NCI-H510A (cell line): ENCODE data around the gene PABPN1L.

Source experiments
- DNase-seq: peaks from one replicate; lab custom pipeline; 2025; lab: John Stamatoyannopoulos, UW

Gene PABPN1L

DNA sequence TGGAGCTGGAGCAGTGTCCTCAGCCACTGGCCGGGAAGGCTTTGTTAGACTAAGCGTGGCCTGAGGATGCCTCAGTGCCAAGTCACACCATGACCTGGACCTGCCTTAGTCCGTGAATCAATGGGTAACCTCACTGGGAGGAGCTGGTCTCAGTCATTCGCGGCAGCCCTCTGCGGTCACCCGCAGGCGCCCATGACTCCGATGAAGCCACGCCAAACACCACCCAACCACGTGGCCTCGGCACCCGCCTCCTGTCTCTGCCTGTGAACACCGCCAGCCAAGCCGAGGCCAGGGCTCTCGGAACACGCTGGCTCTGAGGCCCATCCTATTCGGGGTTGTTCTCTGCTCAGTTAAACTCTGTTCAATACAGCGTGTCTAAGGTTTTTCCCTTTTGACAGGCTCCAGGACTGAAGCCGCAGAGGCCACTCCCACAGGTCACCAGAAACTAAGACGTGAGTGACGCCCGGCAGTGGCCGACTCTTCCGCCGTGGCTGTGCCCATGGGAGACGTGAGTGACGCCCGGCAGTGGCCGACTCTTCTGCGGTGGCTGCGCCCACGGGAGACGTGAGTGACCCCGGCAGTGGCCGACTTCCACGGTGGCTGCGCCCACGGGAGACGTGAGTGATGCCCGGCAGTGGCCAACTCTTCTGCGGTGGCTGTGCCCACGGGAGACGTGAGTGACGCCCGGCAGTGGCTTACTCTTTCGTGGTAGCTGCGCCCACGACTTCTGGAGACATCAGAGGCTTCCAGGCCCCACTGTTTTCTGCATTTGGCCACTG is 16.8 kb upstream of the PABPN1L start:
- no peak for DNase-seq

DNA sequence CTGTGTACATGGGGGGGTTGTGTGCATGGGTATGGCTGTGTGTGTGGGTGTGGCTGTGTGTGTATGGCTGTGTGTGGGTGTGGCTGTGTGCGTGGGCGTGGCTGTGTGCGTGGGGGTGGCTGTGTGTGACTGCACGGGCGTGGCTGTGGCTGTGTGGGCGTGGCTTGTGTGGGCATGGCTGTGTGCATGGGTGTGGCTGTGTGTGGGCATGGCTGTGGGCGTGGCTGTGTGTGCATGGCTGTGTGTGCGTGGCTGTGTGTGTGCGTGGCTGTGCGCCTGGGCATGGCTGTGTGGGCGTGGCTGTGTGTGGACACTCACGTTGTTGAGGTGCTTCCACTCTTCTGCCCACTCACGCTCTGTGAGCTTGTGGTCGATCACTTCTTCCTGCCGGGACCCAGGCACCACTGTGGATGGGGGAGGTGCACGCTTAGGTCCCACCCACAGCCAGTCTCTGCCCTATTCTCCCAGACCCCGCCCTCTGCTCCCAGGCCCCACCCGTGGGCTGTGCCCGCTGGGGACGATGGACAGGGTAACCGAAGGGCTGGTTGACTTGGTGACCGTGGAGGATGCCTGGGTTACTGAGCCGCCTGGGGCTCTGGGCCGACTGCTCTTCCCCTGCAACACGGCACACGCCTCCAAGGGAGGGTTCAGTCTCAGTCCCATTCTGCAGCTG is 16.0 kb upstream of the PABPN1L start:
- no peak for DNase-seq

DNA sequence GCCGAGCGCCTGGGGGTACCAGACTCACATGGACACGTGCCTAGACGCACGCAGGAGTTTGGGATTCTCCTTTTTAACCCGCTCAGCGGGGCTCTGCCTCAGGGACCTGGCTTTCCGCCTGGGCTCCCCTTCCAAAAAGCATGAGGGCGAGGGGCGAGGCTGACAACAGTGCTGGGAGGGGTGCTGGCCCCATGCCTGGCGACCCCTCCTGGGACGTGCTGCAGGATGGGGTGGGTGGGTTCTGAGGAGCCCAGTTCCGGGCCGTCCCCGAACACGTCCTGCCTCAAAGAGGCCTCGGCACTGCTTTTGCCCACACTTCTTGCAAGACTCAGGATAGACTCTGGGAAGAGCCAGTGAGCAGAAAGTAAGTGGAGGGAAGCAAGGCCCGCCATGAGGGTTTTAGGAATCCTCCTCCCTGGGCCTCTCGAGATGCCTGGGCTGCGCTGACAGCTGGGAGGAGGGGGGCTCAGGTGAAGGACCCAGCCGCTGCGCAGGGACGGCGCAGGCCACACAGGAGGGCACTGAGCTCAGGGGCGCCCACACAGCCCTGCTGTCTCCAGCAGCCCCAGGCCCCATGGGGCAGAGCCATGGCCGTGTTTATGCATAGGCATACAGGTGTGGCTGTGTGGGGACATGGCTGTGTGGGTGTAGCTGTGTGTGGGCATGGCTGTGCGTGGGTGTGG is 15.4 kb upstream of the PABPN1L start:
- DNase-seq, result no peak

DNA sequence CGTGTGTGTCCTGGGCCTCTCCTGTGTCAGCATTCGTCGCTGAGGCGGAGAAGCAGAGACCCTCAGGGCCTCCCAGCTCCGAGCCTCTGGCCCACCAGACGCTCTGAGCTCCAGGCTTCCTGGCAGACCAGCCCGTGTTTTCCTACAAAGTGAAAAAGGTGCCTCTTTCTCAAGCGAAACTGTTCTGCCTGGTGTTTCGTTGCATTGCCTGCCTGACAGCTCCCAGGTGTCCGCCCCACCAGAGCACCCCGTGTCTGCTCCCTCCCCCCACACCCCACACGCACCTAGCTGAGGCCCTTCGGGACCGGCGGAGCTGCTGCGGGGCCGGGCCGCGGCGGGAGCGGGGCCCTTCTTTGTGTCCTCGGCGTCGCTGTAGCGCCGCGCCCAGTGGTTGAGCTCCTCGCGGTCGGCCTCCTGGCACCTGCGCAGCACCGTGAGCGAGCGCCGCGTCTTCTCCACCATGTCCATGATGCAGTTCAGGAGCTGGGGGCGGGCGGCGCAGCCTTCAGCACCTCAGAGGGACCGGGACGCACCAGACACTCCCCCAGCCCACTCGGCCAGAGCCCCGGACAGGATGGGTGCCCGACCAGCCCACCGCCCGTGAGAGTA is 14.7 kb upstream of the PABPN1L start:
- no peak for DNase-seq

DNA sequence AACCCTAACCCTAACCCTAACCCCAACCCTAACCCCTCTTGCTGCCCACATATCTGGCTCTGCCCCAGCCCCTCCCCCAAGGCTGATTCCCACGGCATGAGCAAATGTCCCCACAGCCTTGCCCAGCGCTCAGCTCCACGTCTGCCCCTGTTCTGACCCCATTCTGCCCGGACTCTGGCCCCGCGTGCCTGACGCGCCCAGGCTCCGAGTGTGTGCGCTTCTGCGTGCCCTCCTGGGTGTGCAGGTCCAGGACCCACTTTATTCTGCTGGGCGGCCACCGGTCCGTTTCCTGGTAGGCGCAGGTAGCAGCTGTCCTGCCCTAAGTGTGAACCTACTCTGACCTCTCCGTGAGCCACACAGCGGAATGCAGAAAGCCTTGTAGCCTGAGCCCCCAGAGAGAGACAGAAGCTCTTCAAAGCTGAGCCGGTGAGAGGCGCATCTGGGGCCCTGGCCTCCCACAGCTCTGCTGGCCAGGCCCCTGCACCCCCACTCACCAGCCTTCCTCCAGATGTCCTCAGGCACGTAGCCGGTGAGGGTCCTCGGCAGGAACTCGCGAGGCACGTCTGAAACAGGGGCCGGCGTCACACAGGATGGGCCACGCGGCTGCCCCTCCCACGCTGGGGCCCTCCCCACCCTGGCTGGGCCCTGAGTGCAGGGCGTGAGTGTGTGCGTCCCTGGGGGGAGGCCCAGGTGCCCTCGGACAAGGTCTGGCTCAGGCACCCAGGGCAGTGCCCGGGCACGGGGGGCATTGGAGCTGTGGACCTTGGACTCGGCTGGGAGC is 14.0 kb upstream of the PABPN1L start:
- DNase-seq, result no peak

DNA sequence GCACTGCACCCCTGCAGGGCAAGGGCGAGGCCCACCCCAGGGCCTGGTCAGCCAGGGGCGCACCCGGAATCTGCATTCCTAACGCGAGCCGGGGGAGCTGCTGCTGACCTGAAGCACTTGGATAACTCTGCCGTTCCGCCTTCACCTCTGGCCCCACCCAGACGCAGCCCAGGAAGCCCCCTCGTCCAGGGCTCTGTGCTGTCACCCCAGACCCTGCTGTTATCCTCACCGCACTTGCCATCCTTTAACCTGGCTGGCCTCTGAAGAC is 13.3 kb upstream of the PABPN1L start:
- DNase-seq, result no peak

DNA sequence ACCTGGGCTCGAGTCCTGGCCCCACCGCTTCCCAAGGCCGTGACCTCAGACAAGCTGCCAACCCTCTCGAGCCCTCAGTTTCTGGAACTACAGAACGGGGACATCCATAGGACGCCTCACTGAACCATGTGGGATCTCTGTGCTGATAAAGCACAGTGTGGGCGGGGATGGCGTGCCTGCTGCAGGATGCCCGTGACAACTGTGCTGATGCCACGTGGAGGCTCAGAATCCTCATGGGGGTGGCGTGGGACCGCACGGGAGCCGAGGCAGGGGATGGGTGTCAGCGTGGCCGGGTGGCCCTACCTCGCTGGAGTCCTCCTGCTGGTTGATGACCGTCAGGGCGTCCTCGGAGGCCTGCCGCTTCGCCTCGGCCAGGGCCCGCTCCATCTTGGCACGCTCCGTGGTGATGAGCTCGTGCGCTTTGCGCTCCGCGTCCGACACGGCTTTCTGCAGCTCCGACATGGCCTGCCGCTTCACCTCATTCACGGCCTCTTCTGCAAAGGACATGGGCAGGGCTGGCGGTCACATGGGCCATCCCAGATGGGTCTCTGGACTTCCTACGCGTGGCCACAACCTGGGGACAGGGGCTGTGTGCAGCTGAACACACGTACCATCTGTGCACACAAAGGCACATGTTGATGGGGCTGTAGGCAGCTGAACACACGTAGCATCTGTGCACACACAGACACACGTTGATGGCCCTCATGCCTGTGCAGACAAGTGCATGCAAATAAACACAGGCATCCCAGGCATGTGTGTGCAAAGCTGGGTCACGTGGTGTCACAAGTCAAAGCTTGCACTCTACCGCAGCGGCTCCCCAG is 12.7 kb upstream of the PABPN1L start:
- DNase-seq, result no peak

DNA sequence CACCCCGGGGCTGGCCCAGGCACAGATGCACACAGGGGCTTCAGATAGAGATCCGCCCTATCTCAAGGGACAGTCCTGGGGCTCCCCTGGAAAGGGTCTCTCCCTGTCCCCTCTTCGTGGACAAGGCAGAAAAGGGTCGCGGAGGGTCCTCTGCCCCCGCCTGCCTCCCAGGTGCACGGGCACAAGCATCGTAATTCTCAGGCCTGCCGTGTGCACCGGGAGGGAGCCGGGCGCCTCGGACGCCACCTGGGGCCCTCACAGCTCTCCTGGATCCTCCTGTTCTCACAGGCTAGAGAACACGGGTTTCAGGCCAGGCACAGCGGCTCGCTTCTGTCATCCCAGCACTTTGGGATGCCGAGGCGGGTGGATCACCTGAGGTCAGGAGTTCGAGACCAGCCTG is 11.9 kb upstream of the PABPN1L start:
- DNase-seq, result no peak

DNA sequence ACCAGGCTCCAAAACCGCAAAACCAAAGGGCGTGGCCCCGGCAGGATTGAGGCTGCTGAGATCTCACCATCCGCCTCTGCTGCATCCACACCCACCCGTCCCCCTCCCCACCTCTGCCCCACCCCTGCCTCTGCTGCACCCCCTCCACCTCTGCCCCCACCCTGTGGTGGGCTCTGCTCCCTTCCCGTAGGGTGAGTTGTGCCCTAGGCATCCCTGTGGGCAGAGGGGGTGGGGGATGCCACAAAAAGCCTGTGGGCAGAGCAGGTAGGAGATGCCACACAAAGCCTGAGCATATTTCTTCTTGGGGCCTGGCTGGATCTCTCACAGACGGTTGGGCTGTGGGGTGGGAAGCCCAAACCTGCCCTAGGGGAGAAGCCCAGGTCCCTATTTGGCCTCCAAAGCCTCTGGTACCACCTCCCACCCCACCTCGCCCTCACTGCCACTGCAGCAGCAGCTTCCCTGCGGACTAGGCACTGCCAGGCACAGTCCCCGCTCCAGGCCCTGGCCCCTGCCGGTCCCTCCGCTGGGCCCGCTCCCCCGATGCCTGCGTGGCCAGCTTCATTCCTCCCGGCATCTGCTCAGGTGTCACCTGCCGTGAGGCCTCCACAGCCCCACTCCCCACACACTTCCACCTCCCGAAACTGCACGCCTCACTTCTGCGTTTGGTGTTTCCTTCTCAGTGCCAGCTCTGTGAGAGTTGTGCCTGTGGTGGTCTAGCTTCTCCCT is 11.3 kb upstream of the PABPN1L start:
- no peak for DNase-seq

DNA sequence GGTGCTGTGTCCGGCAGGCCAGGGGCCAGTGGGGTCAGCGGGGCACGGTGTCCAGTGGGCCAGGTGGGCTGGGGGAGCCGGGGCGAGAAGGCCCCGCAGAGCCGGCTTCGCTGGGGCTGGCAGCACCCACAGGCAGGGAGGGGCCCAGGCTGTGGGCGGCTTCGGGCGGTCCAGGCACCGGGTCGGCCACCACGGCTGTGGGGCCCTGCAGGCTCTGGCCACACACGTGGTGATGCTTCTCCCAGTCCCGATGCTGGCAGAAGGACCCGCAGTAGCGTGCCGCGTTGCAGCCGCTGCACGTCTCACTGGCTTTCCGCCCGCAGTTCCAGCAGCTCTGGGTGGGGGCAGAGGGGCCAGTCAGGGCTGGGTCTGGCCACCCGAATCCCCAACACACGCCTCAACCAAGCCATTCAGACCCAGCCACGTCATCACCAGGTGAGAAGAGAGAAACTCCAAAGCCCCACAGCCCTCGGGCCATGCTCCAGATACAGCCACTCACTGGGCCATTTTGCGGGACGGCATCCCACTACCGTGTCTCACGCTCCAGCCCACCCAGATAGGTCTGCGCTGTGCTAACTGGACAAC is 10.6 kb upstream of the PABPN1L start:
- no peak for DNase-seq

DNA sequence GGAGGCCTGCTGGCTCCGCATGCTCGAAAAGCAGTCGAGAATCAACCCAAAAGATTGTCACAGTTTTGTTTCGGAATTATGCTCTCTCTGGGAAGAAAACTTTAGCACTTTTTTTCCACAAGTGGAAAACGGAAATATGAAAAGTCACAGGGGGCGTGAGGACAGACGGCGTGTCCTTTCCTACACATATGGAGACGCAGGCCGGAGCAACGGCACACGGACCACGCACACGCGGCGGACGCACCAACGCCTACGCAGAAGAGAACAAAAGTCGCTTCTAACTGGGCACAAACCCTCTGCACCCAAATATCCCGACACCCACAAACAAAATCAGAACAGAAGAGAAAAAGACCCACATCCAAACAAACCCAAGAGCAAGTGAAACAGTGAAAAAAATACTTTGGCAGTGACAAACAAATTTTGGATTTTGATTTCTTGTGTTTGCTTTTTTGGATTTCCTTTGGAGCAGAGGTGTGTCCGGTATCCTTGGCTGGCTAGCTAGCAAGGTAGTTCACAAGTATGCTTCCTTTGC is 9.3 kb upstream of the PABPN1L start:
- no peak for DNase-seq

DNA sequence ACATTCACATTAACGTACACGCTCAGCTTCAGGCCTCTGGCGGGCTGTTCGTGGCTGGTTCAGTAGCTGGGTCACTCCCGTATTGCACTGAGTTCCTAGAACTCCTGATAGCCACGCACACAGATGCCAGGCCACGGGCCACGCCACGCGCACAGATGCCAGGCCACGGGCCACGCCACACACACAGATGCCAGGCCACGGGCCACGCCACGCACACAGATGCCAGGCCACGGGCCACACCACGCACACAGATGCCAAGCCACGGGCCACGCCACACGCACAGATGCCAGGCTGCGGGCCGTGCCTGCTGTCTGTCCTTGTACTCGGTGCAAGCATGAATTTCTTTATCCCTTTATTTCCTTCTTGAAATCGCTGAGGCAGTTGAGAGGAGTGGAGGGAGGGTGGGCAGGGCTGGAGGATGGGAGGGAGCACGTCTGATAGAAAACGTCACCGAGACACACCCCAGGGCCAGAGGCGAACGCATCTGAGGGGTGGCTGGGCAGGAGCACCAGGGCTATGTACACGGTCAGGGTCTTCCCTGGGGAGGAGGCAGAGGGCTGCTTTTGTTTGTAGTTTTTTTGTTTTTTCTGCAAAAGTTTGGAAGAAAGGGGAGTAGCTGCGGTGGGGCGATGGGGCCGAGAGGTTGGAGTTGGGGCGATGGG is 8.6 kb upstream of the PABPN1L start:
- DNase-seq, result no peak

DNA sequence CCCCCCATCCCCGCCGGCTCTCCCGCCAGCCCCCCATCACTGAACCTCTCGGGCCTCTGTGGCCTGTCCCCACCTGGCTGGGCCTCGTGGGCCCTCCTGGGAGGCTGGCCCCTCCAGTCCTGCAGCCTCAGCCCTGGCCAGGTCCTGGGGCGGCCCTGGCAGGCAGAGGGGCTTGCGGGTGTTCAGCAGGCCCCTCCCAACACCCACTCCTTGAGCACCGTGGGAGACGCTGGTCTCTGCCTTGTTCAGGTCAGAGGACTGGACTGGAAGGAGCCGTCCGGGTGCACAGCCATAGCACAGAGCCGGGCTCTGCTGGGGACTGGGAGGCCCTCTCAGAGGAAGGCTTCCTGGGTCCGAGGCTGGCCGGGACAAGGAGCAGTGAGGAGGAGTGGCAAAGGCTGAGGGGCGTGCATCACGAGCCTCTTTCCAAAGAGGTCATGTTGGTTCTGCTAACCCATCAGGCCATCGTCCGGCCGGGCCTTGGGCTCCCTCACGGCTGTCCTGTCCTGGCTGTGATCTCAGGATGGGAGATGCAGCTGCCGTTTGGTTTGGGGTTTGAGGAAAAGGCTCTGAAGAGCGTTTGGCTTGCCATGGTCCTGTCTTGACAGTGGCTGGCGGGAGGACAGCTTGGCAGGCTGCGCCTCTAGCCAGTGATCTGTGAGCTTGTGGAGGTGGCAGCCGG is 6.3 kb upstream of the PABPN1L start:
- DNase-seq, result no peak

DNA sequence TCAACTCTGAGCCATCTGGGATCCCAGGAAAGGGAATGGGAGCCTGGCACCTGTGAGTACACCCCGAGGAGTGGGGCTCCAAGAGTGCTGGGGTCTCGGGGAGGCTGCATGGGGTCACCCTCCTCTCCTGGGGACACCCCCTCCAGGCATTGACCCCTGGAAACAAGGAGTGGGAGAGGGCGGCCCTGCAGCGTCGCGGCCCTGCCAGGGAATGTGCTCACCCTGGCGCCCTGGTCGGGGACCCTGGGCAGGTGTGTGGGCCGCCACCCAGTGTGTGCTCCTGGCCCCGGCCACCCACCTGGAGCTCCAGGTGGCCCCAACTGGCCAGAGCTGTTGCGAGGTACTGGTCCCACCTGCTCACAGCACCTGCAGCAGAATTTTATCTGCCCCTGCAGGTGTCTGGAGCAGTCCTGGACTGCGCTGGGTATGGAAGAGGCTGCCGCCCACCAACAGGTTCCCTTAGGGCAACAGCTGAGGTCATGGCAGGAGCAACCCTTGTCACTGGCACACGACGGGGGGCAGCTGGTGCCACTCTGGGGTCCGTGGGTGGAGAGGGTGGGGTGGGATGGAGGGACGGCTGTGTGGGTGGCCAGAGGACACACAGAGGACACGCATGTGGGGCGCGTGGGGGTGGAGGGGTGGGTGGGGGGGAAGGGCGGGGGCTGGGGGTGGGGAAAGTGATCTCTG is 5.4 kb upstream of the PABPN1L start:
- DNase-seq, result no peak

DNA sequence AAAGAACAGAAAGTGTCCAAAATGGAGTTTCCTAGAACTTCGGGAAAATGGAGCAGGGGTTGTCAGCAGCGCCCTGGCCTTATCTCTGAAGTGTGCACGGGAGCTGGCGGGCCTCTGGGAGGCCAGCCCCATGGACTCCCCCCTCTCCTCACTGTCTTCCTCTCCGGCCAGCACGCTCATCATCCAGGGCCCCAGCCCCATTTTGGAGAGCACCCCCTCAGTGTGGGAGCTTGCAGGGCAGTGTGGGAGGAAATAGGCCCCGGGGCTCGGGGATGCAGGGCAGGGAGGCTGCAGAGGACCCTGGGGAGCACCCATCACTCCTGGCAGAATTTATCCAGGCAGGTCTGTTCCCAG is 4.9 kb upstream of the PABPN1L start:
- no peak for DNase-seq

DNA sequence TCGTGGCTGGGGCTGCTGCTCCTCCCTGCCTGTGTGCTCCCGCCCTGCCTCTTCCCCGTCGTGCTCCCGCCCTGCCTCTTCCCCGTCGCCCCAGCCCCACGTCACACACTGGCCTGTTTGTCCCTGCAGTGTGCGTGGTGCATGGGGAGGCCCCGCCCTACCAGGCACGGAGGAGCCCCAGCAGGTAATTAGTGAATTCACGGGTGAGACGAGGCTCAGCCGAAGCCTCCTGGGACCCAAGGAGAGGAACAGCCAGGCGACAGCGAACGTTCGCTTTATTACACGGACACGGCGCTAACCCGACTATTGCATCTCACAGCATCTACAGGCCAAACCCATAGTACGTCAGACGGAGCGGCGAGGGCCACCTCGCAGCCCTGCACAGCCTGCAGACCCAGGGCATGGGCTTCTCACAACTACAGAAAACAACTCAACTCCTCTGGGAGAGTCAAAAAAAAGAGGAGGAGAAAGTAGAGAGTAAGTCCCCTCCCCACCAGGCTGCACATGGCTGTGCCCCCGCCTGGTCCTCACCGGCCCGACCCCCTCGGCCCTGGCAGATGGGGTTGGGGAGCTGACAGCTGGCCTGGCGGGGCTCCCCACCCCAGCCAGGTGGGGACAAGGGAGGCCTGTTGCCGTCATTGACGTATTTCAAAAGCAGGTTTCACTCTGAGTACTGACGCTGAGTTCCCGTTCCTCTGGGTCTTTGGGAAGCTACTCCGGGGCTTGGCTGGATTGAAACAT is 4.3 kb upstream of the PABPN1L start:
- no peak for DNase-seq

DNA sequence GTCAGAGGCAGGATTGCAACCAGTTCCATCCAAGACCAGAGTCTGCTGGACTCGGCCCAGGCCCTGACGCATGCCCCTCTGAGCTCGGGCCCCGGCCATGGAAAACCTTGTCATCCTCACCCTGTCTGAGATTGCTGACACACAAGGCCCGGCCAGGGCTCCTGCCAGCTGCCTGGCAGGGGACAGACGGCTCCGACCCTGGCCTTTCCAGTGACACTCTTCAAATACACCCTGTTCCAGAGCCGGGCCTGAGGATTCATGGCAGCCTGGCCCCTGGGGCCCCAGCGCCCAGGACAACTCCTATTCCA is 3.2 kb upstream of the PABPN1L start:
- no peak for DNase-seq
